Fibroblast of skin of left biceps (primary cell): ENCODE data around the gene CADM2.
"Not testable (repeated sequence)": the region's sequence is repeated elsewhere in the genome, so short reads cannot be mapped to it uniquely, and the experiment has no call there.

Experiments used
- DNase-seq, 2 experiments: peaks; one replicate each; pipeline ENCODE4 v3.0.0-alpha.2; 2013; ENCODE audit warnings: low read depth in 2 of 2

The CADM2 gene

GRCh38 chr3:84958495-84959469, at the start of gene CADM2:
Gene CADM2, plus strand, starts transcription at chr3:84958989.
- DNase-seq, result peak; percentile 30 to 35

DNA sequence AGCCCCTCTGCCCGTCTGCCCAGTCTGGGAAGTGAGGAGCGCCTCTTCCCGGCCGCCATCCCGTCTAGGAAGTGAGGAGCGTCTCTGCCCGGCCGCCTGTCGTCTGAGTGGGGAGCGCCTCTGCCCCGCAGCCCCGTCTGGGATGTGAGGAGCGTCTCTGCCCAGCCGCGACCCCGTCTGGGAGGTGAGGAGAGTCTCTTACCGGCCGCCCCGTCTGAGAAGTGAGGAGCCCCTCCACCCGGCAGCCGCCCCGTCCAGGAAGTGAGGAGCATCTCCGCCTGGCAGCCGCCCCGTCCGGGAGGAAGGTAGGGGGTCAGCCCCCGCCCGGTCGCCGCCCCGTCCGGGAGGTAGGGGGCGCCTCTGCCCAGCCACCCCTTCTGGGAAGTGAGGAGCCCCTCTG, 40.2 kb upstream of the CADM2 start:
- not testable (repeated sequence) for DNase-seq

- no peak for DNase-seq
Observed at GRCh38 chr3:84922682-84923081, 36.1 kb upstream of the CADM2 start.

GRCh38 chr3:84925571-84925970, 33.2 kb upstream of the CADM2 start:
- no peak for DNase-seq

DNA sequence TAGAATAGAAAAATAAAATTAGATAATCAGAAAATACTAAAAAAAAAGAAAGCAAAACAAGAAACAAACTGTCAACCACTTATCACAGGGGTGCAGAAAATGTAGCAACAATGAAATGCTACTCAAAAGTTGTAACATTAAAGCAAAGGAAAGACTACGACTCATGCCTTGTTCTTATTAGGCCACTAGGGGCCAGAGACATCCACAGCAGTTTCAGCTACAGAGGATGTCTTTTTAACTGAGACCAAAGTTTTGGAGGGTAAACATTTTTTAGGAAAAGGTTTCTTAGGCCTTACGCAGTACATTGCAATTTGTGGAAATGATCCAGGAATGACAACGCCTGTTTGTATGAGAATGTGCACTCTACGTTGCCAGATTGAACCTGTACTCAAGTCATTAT, 15.4 kb upstream of the CADM2 start:
- no peak for DNase-seq

- no peak for DNase-seq
Observed at GRCh38 chr3:84946240-84946639, 12.5 kb upstream of the CADM2 start.

DNA sequence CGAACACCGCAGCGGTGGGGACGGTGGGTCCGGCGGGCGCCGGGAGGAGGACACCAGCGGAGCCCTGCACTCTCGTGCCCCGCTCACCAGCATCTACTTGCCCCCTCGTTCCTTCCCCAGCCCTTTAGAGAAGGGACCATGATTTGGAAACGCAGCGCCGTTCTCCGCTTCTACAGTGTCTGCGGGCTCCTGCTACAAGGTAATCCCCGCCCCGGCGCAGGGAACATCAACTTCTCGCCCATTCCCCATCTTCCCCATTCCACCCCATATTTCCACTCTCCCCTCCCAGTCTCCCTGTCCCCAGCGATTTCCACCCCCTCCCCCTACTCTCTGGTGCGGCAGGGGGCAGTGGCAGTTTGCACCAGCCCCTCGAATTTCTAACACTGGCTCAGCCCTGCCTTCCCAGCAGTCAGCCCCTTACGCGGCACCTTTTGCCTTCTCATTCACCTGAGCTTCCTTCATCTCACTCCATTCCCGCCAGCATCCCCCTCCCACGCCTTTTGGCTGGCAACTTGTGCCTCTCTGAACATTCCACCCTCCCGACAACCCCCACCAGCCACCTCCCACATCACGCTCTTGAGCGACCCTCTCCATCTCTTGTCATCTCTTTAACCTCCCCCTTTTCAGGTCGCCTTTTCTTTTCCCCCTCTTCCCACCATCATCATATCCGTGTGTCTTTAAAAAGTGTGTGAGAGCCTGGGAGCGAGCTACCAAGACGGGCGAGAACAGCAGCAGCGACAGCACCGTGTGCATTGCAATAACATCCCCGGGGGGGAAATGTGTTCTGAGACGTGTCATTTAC, 882 bp downstream of the CADM2 start:
- no peak for DNase-seq

DNA sequence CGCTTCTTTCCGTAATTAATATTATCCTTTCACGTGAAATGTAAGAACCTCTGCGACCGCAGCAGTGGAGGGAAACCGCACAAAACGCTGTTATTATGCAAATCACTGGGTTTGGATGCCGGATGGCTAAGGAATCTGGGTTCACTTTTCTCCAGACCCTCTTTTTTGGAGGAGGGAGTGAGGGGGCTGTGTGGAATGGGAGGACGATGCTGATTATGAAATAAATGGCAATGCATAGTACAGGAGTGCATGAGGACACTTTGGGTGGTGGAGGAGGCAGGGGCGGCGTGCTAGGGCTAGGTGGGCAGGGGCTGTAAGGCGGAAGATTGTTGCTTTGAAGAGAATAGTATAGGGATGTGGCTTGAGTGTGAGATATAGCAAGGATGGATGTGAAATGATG, 1.8 kb downstream of the CADM2 start:
- no peak for DNase-seq

DNA sequence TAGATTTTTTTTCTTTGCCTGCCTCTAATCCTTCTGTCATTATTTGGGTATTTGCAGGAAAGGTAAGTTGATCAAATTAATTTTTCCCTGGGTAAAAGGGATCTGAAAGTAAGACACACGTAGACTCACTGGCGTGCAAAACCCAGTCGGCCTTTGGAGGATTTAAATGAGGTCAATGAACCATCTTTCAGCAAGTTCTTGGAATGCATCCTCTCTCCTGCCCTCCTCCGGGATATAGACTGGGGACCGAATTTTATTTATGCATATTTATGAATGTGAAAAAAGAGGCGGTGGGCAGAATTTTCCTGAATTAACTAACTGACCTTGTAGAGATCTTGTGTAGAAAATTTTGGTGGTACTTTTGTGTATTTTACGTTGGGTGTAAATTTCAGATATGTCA, 2.2 kb downstream of the CADM2 start:
- no peak for DNase-seq

DNA sequence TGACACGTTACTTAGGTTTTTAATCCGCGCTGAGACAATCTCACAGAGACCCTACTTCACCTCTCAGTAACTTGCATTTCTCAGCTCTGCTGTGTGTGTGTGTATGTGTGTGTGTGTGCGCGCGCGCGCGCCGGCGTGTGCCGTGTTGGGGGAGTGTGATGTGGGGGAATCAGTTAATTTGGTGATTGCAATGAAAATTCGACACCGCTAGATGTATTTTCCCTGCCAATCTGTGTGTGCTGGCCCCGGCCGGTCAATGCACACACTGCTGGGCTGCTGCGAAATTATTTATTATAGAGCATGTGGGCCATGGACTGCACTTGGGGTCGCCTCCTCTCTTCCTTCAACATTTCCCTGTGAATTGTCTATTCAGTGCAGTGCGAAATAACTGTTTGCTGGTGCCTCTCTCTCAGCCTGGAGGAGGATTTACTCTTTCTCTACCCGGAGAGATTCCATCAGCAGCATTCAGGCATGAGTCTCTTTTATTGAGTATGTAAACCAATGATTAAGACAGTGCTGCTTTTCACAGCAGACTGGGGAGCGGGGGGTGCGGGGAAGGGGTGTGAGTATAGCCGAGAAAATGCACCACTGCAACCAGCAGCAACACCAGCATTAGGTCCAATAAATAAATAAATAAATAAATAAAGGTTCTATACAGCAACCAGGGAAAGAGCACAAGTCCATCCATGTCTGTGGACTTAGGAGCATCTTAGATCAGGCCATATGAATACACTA, 2.9 kb downstream of the CADM2 start:
- DNase-seq, result no peak

GRCh38 chr3:84962415-84962814, 3.6 kb downstream of the CADM2 start:
- DNase-seq, result no peak

GRCh38 chr3:84963137-84963536, 4.3 kb downstream of the CADM2 start:
- no peak for DNase-seq

DNA sequence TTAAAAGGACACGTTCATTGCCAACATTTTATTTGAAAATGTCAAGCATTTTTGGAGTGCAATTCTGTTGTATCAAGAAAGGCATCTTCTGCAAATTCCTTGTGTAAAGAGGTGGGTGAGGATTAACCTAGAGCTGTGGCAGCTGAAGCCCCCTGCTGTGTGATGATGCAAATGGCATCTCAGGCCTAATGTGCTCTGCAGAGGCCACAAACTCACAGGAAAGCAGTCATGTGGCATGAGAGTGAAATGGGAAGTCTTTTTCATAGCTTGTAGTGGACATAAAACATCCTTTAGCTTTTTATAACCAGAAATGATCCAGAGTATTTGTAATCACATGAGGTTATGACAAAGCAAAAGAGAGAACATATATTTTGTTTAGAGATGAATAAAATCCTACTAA, 6.4 kb downstream of the CADM2 start:
- no peak for DNase-seq

GRCh38 chr3:84967767-84968581, 9.2 kb downstream of the CADM2 start:
- DNase-seq, result no peak

DNA sequence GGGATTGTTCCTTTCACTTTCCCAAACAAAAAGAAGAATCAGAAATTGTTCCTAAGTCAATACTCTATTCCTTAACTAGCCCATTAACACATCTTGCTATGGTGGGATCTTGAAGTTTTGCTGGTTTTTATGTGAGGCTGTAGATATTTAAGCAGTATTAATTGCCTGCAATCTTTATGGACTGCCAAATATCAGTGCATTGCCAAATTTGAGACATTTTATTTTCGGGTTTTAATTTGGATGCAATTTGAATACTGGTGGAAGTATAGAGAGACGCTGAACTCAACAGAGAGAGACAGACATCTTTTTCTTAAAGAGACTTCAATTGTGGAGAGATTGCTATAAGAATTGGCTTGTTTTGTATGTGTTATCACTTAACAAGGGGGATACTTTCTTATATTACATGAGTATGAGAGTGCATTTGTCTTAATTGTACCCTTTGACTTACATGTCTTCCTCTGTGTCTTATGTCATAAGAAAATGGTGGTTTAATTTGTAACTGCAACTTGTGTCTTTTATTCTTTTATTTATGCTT, 10.0 kb downstream of the CADM2 start:
- DNase-seq, result no peak

- no peak for DNase-seq
Observed at GRCh38 chr3:84974347-84974746, 15.6 kb downstream of the CADM2 start.

DNA sequence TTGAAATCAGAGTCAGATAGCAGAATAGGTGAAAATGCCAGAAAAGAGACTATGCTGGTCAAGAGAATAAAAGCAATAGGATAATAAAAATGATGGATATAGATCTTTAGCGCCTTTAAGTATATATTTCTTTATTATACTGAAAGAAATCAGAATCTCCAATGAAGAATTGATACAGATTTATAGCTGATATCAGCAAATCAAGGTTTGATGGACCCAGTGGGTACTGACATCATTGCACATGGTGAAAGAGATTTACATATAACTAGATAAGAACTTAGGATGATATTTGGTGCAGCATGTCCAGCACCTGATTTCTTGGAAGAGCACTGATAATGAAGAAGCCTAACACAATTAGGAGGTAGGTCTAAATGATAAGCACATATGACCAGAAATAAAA, 18.2 kb downstream of the CADM2 start:
- no peak for DNase-seq

DNA sequence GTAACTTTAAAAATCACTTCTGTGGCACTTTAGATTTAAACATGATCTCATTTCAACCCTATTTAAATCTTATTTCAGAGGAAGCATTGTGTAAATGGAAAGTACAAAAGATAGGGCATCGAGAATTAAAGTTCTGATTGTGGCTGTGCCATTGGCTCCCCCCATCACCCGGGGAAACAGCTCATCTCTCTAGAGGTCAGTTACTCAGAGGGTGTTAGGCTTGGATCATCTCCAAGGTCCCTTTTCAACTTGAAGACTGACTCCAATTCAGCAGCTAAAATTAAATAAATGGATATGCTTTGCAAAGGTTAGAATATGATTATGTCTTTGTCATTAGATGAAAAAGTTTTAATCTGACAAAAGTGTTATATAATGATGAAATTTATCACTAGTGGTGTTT, 20.1 kb downstream of the CADM2 start:
- no peak for DNase-seq

- DNase-seq, result no peak
Observed at GRCh38 chr3:84980011-84980410, 21.2 kb downstream of the CADM2 start.

- DNase-seq, result no peak
Observed at GRCh38 chr3:84980456-84980855, 21.7 kb downstream of the CADM2 start.

GRCh38 chr3:84983490-84983889, 24.7 kb downstream of the CADM2 start:
- no peak for DNase-seq
